Loucy (cell line): ENCODE data around the gene MANSC1.

Experiments
- H2AFZ ChIP-seq: fragments of 200-600 bp; sonication (generic); 2 replicates; pipeline ENCODE4 v1.6.0; 2016; ENCODE audit warnings: antibody characterized with exemption, mild to moderate bottlenecking, low read length, moderate library complexity
- H3F3A ChIP-seq: fragments of 200-600 bp; 2 replicates; pipeline ENCODE4 v1.6.0; 2016; ENCODE audit warnings: antibody characterized with exemption, low read depth, mild to moderate bottlenecking
- H3K27me3 ChIP-seq: fragments of 200-600 bp; sonication (generic); 2 replicates; pipeline ENCODE4 v1.6.1; 2014; ENCODE audit warnings: low read length, mild to moderate bottlenecking; ENCODE audit not compliant: insufficient read depth, poor library complexity, severe bottlenecking
- H3K36me3 ChIP-seq: fragments of 200-600 bp; sonication (generic); 2 replicates; pipeline ENCODE4 v1.6.1; 2016; ENCODE audit warnings: low read length; ENCODE audit not compliant: insufficient read depth
- H3K4me1 ChIP-seq: fragments of 200-600 bp; sonication (generic); 2 replicates; pipeline ENCODE4 v1.5.1; 2014; ENCODE audit warnings: low read length, mild to moderate bottlenecking; ENCODE audit not compliant: insufficient read depth, poor library complexity, severe bottlenecking
- H3K4me2 ChIP-seq: fragments of 200-600 bp; sonication (generic); 2 replicates; pipeline ENCODE4 v1.6.0; 2014; ENCODE audit warnings: antibody characterized with exemption, low read length, low read depth, mild to moderate bottlenecking; ENCODE audit not compliant: poor library complexity, severe bottlenecking
- H3K4me3 ChIP-seq: fragments of 200-600 bp; sonication (generic); 2 replicates; pipeline ENCODE4 v1.5.1; 2014; ENCODE audit warnings: low read length, mild to moderate bottlenecking, mixed read lengths; ENCODE audit not compliant: poor library complexity, severe bottlenecking
- H3K79me2 ChIP-seq: fragments of 200-600 bp; sonication (generic); 2 replicates; pipeline ENCODE4 v1.6.1; 2014; ENCODE audit warnings: low read length; ENCODE audit not compliant: insufficient read depth
- H3K9ac ChIP-seq: fragments of 200-600 bp; sonication (generic); 2 replicates; pipeline ENCODE4 v1.6.0; 2014; ENCODE audit warnings: mild to moderate bottlenecking, low read depth, low read length, moderate library complexity; ENCODE audit not compliant: poor library complexity, severe bottlenecking
- H3K9me2 ChIP-seq: fragments of 200-600 bp; sonication (generic); replicated peaks from 2 replicates; pipeline ENCODE4 v1.6.1; 2016; ENCODE audit warnings: low read depth, low read length, mixed read lengths
- H3K9me3 ChIP-seq: fragments of 200-600 bp; sonication (generic); 2 replicates; pipeline ENCODE4 v1.6.1; 2014; ENCODE audit warnings: mild to moderate bottlenecking, antibody characterized with exemption, low read length, low read depth; ENCODE audit not compliant: insufficient read depth
- H4K20me1 ChIP-seq: fragments of 200-600 bp; sonication (generic); 2 replicates; pipeline ENCODE4 v1.6.0; 2014; ENCODE audit warnings: antibody characterized with exemption, low read length, mild to moderate bottlenecking; ENCODE audit not compliant: insufficient read depth, poor library complexity, severe bottlenecking
- CTCF ChIP-seq: fragments of 200-600 bp; sonication (generic); conservative IDR thresholded peaks from 2 replicates; pipeline ENCODE4 v1.5.1; 2014; ENCODE audit warnings: mild to moderate bottlenecking, antibody characterized with exemption, low read length
- EZH2phosphoT487 ChIP-seq: fragments of 200-600 bp; IDR thresholded peaks from 2 replicates; pipeline ENCODE4 v1.6.1; 2018; ENCODE audit warnings: antibody characterized with exemption, mild to moderate bottlenecking, moderate library complexity, borderline replicate concordance

The MANSC1 gene

GRCh38 chr12:12282202-12282601 is 67.8 kb downstream of the MANSC1 start:
- no peaks in the 10 kb centered on the region for H4K20me1 ChIP-seq
- no peaks in the 10 kb centered on the region for H3K27me3 ChIP-seq
- H3K79me2 ChIP-seq: no peaks in the 10 kb centered on the region
- no peaks in the 10 kb centered on the region for H3K9me2 ChIP-seq
- no peaks in the 10 kb centered on the region for H3F3A ChIP-seq
- H3K9me3 ChIP-seq: no peaks in the 10 kb centered on the region
- no peaks in the 10 kb centered on the region for H3K4me1 ChIP-seq
- H2AFZ ChIP-seq: no peak overlapping the region
- no peak overlapping the region for H3K4me2 ChIP-seq
- no peak overlapping the region for H3K9ac ChIP-seq
- TF ChIP-seq CTCF (no peak), EZH2phosphoT487 (no peak)
- no peaks in the 10 kb centered on the region for H3K36me3 ChIP-seq
- no peak overlapping the region for H3K4me3 ChIP-seq

- Histone ChIP-seq H4K20me1 (no peaks in the 10 kb centered on the region), H3K9me2 (no peaks in the 10 kb centered on the region), H3K4me1 (no peaks in the 10 kb centered on the region), H3K9ac (no peak overlapping the region), H3K4me2 (no peak overlapping the region), H3K9me3 (no peaks in the 10 kb centered on the region), H3K27me3 (no peaks in the 10 kb centered on the region), H3K4me3 (no peak overlapping the region), H3K36me3 (no peaks in the 10 kb centered on the region), H2AFZ (no peak overlapping the region), H3F3A (no peaks in the 10 kb centered on the region), H3K79me2 (no peaks in the 10 kb centered on the region)
- TF ChIP-seq CTCF: no peak
Measured at GRCh38 chr12:12281134-12281533, 68.9 kb downstream of the MANSC1 start.

- no peaks in the 10 kb centered on the region for H3F3A ChIP-seq
- no peaks in the 10 kb centered on the region for H3K27me3 ChIP-seq
- H3K79me2 ChIP-seq: no peaks in the 10 kb centered on the region
- no peak overlapping the region for H2AFZ ChIP-seq
- H3K36me3 ChIP-seq: no peaks in the 10 kb centered on the region
- H3K9ac ChIP-seq: no peak overlapping the region
- no peaks in the 10 kb centered on the region for H4K20me1 ChIP-seq
- no peak overlapping the region for H3K4me3 ChIP-seq
- TF ChIP-seq EZH2phosphoT487 (no peak), CTCF (no peak)
- H3K4me1 ChIP-seq: no peaks in the 10 kb centered on the region
- H3K9me2 ChIP-seq: no peaks in the 10 kb centered on the region
- H3K9me3 ChIP-seq: no peaks in the 10 kb centered on the region
- H3K4me2 ChIP-seq: no peak overlapping the region
Measured at GRCh38 chr12:12278899-12279298, 71.1 kb downstream of the MANSC1 start.
